Right lobe of liver (tissue), 6 donors: ENCODE data around the gene TNFSF8. TPM values are rescaled to one million over a fixed set of nuclear protein-coding genes. Genes with fewer than 3 reads are reported as not detected.

Source experiments
- ATAC-seq, 4 donors: fragments of 200-7000 bp; cut with Tn5 transposase; one replicate each; pipeline ENCODE4 v1.9.1; 2020; ENCODE audit warnings: mild to moderate bottlenecking in 4 of 4, moderate library complexity in 4 of 4
- DNase-seq, 3 donors: peaks; one replicate each; pipeline ENCODE4 v3.0.0-alpha.2; 2020
- H3K27ac ChIP-seq, 3 donors: fragments of 200-600 bp; one replicate each; pipeline ENCODE4 v1.8.0; 2022
- H3K27me3 ChIP-seq, 2 donors: fragments of 200-600 bp; one replicate each; pipeline ENCODE4 v1.8.0; 2022
- H3K36me3 ChIP-seq, 4 donors: fragments of 200-600 bp; sonication (generic) in 1 of 4; one replicate each; pipeline versions ENCODE4 v1.5.1 to v1.8.0; 2017 to 2022; ENCODE audit warnings: control low read depth in 1 of 4
- H3K4me1 ChIP-seq, 4 donors: fragments of 200-600 bp; sonication (generic) in 1 of 4; one replicate each; pipeline versions ENCODE4 v1.5.1 to v1.8.0; 2017 to 2022; ENCODE audit warnings: control low read depth in 1 of 4
- H3K4me3 ChIP-seq, 3 donors: fragments of 200-600 bp; one replicate each; pipeline ENCODE4 v1.8.0; 2022
- H3K9me3 ChIP-seq, 4 donors: fragments of 200-600 bp; sonication (generic) in 1 of 4; one replicate each; pipeline versions ENCODE4 v1.5.1 to v1.8.0; 2017 to 2022; ENCODE audit warnings: control low read depth in 1 of 4
- CTCF ChIP-seq, 4 donors: fragments of 200-600 bp in 3 of 4; fragments of 450-650 bp in 1 of 4; IDR thresholded peaks; one replicate each; pipeline versions ENCODE4 v1.5.1 to v1.8.0; 2016 to 2022; ENCODE audit warnings: antibody characterized with exemption in 4 of 4, mild to moderate bottlenecking in 2 of 4
- POLR2A ChIP-seq: fragments of 450-650 bp; IDR thresholded peaks from one replicate; pipeline ENCODE4 v1.6.1; 2017; ENCODE audit warnings: antibody characterized with exemption, mild to moderate bottlenecking
- WGBS: methylation state at CpG from one replicate; pipeline ENCODE4 v1.1.6; 2018; ENCODE audit warnings: low coverage, low lambda C conversion rate; ENCODE audit not compliant: insufficient coverage; ENCODE audit errors: missing lambda C conversion rate; 5-methylcytosine and 5-hydroxymethylcytosine counted together
- intact Hi-C, 2 donors: fragments of 100-400 bp; cut with DNase I; formaldehyde crosslinking; loops; one replicate each; pipeline versions ENCODE4 v1.11.2 to v1.14.1; 2022
- total RNA-seq, 6 experiments: library from RNA; depleted of rRNA in 2 of 6; stranded (reverse); fragments of >200 nt in 2 of 6; fragmentation: NEBNext Ultra II Directional in 3 of 6; extraction: Animal tissue kit (Norgen Biotek cat#: 25700) in 3 of 6; gene quantifications; one replicate each; pipeline versions ENCODE4 v1.1.0 to v1.2.4, GENCODE V29; 2016 to 2023
- donor health status: DM: no; HTN: yes; CAD: no.
- donor health status: DM: no; HTN: no; CAD: no.
- donor health status: DM: no; HTN: no; CAD: no.
- donor health status: DM: no; HTN: yes; CAD: no.
- donor health status: DM: no; HTN: yes; CAD: no.

Gene TNFSF8
- total RNA-seq, 6 experiments from 2014 or later, result 0.19 to 2.0 (median 0.38) TPM

GRCh38 chr9:114953046-114953445, 22.7 kb upstream of the TNFSF8 start:
- H3K4me3 ChIP-seq, result no peak overlapping the region
- intact Hi-C loops, result no loop called here
- H3K36me3 ChIP-seq, result no peaks in the 10 kb centered on the region
- peaks cover 0 to 10% (median 2%) of the 10 kb centered on the region in 4 donors for H3K4me1 ChIP-seq
- TF ChIP-seq CTCF (IDR thresholded peaks at IDR 0.05) (no peak), POLR2A (no peak)
- 64% methylated on average over 2 of the region's 2 CpGs for WGBS
- DNase-seq (no peak), ATAC-seq (no peak)
- H3K9me3 ChIP-seq, result no peaks in the 10 kb centered on the region
- H3K27ac ChIP-seq, result no peak overlapping the region
- no peaks in the 10 kb centered on the region for H3K27me3 ChIP-seq

- Histone ChIP-seq H3K4me3 (no peak overlapping the region), H3K9me3 (no peaks in the 10 kb centered on the region), H3K27me3 (no peaks in the 10 kb centered on the region), H3K36me3 (no peaks in the 10 kb centered on the region), H3K4me1 (peaks cover 0 to 10% (median 2%) of the 10 kb centered on the region in 4 donors), H3K27ac (no peak overlapping the region)
- intact Hi-C loops, result no loop called here
- 26% methylated on average over 2 of the region's 2 CpGs for WGBS
- no peak for DNase-seq
- ATAC-seq, result peak; percentile 66 to 80 (median 74)
- no peak for TF ChIP-seq POLR2A
- no peak for TF ChIP-seq CTCF (IDR thresholded peaks at IDR 0.05)
Observed at GRCh38 chr9:114950761-114951160, 20.4 kb upstream of the TNFSF8 start.

- Histone ChIP-seq H3K27ac (no peak overlapping the region), H3K4me3 (no peak overlapping the region), H3K4me1 (peaks cover 0 to 10% (median 2%) of the 10 kb centered on the region in 4 donors), H3K36me3 (no peaks in the 10 kb centered on the region), H3K9me3 (no peaks in the 10 kb centered on the region), H3K27me3 (no peaks in the 10 kb centered on the region)
- no peak for ATAC-seq
- intact Hi-C loops, result no loop called here
- DNase-seq, result no peak
- 52% methylated on average over 3 of the region's 4 CpGs for WGBS
- TF ChIP-seq CTCF (IDR thresholded peaks at IDR 0.05) (no peak), POLR2A (no peak)
Observed at GRCh38 chr9:114947058-114947457, 16.7 kb upstream of the TNFSF8 start.

- TF ChIP-seq CTCF (IDR thresholded peaks at IDR 0.05), result no peak
- no peak for TF ChIP-seq POLR2A
- H3K4me3 ChIP-seq, result no peak overlapping the region
- ATAC-seq (no peak), DNase-seq (no peak)
- H3K36me3 ChIP-seq, result no peaks in the 10 kb centered on the region
- 59% methylated on average over 2 of the region's 2 CpGs for WGBS
- H3K4me1 ChIP-seq, result peaks cover 0 to 4% (median 0%) of the 10 kb centered on the region in 4 donors
- intact Hi-C loops, result no loop called here
- H3K27ac ChIP-seq, result no peak overlapping the region
- no peaks in the 10 kb centered on the region for H3K27me3 ChIP-seq
- H3K9me3 ChIP-seq, result no peaks in the 10 kb centered on the region
Observed at GRCh38 chr9:114945616-114946412, 15.4 kb upstream of the TNFSF8 start.
